WTC11 (cell line): Measurements from ENCODE around the gene BRD1. TPM values are rescaled to one million over a fixed set of nuclear protein-coding genes. Genes with fewer than 3 reads are reported as not detected.
A peak's percentile ranks its signal among the peaks of the same experiment; 100 is the strongest.

Experiments used
- ATAC-seq: fragments of 200-7000 bp; cut with Tn5 transposase; 2 replicates; pipeline ENCODE4 v1.10.0; 2021; ENCODE audit warnings: mild to moderate bottlenecking, moderate library complexity
- CTCF ChIA-PET: fragments of 300-600 bp; sonication (Branson Sonifier 250); formaldehyde crosslinking; loops from one replicate; lab custom pipeline; 2021; ENCODE audit warnings: antibody characterized with exemption; lab: Charles Lee
- POLR2A ChIA-PET: fragments of 350-600 bp; sonication (Branson Sonifier 250); formaldehyde crosslinking; loops from one replicate; lab custom pipeline; 2021; ENCODE audit warnings: antibody characterized with exemption; lab: Charles Lee
- DNase-seq: peaks from one replicate; pipeline ENCODE4 v3.0.0; 2021; ENCODE audit warnings: low spot score
- H3K27ac Mint-ChIP-seq: 2 replicates; pipeline ENCODE4 v1.8.0; 2021; ENCODE audit warnings: mixed read lengths
- H3K27me3 Mint-ChIP-seq: 2 replicates; pipeline ENCODE4 v1.8.0; 2021; ENCODE audit warnings: low read depth, mild to moderate bottlenecking, moderate library complexity, mixed read lengths
- H3K36me3 Mint-ChIP-seq: 2 replicates; pipeline ENCODE4 v1.8.0; 2021; ENCODE audit warnings: mixed read lengths
- H3K4me1 Mint-ChIP-seq: 2 replicates; pipeline ENCODE4 v1.8.0; 2022; ENCODE audit warnings: mixed read lengths
- H3K4me3 Mint-ChIP-seq: 2 replicates; pipeline ENCODE4 v1.8.0; 2021; ENCODE audit warnings: mild to moderate bottlenecking, moderate library complexity, mixed read lengths
- H3K9me3 Mint-ChIP-seq: 2 replicates; pipeline ENCODE4 v1.8.0; 2021; ENCODE audit warnings: mixed read lengths
- EMX1 ChIP-seq: fragments of 250-450 bp; sonication (Bioruptor Pico); IDR thresholded peaks from 2 replicates; pipeline ENCODE4 v1.8.0; 2021; ENCODE audit warnings: mild to moderate bottlenecking
- ESRRA ChIP-seq: sonication (generic); formaldehyde crosslinking; IDR thresholded peaks from 2 replicates; pipeline ENCODE4 v1.8.1; 2022; ENCODE audit warnings: mild to moderate bottlenecking, missing genetic modification reagents, borderline replicate concordance
- FOXK1 ChIP-seq: sonication (generic); formaldehyde crosslinking; IDR thresholded peaks from 2 replicates; pipeline ENCODE4 v1.8.0; 2022; ENCODE audit warnings: mild to moderate bottlenecking, moderate library complexity, missing genetic modification reagents
- FOXP1 ChIP-seq: sonication (generic); formaldehyde crosslinking; IDR thresholded peaks from 2 replicates; pipeline ENCODE4 v1.8.0; 2022; ENCODE audit warnings: missing genetic modification reagents, mild to moderate bottlenecking, moderate library complexity, borderline replicate concordance
- GABPB1 ChIP-seq: sonication (generic); formaldehyde crosslinking; IDR thresholded peaks from 2 replicates; pipeline ENCODE4 v1.8.1; 2023; ENCODE audit warnings: mild to moderate bottlenecking, missing genetic modification reagents
- GTF2I ChIP-seq: fragments of 250-450 bp; sonication (Bioruptor Pico); conservative IDR thresholded peaks from 2 replicates; pipeline ENCODE4 v1.4.0; 2021; ENCODE audit warnings: mild to moderate bottlenecking
- NFE2L1 ChIP-seq: sonication (generic); formaldehyde crosslinking; IDR thresholded peaks from 2 replicates; pipeline ENCODE4 v1.8.1; 2023; ENCODE audit warnings: missing genetic modification reagents
- SMAD3 ChIP-seq: sonication (generic); formaldehyde crosslinking; IDR thresholded peaks from 2 replicates; pipeline ENCODE4 v1.8.0; 2022; ENCODE audit warnings: missing genetic modification reagents, mild to moderate bottlenecking, borderline replicate concordance
- SMAD4 ChIP-seq: sonication (generic); formaldehyde crosslinking; IDR thresholded peaks from 2 replicates; pipeline ENCODE4 v1.8.0; 2022; ENCODE audit warnings: mild to moderate bottlenecking, missing genetic modification reagents
- TEAD1 ChIP-seq: sonication (generic); formaldehyde crosslinking; IDR thresholded peaks from 2 replicates; pipeline ENCODE4 v1.8.0; 2022; ENCODE audit warnings: mild to moderate bottlenecking, missing genetic modification reagents
- ZNF121 ChIP-seq: sonication (generic); formaldehyde crosslinking; IDR thresholded peaks from 2 replicates; pipeline ENCODE4 v1.8.0; 2023; ENCODE audit warnings: missing genetic modification reagents
- ZNF232 ChIP-seq: sonication (generic); formaldehyde crosslinking; IDR thresholded peaks from 2 replicates; pipeline ENCODE4 v1.8.0; 2022; ENCODE audit warnings: mild to moderate bottlenecking, missing genetic modification reagents
- ZNF396 ChIP-seq: fragments of 250-450 bp; sonication (Bioruptor Pico); IDR thresholded peaks from 2 replicates; pipeline ENCODE4 v1.8.0; 2021; ENCODE audit warnings: mild to moderate bottlenecking, moderate library complexity, borderline replicate concordance
- total RNA-seq: library from RNA; stranded (reverse); gene quantifications from 3 replicates; pipeline ENCODE4 v1.2.3, GENCODE V29; 2021
- TF ChIP-seq, protein P1 (sequence below): fragments of 200-600 bp; IDR thresholded peaks from 2 replicates; pipeline ENCODE4 v1.8.0; 2022; ENCODE audit warnings: antibody characterized with exemption
- TF ChIP-seq, protein P2 (sequence below): sonication (generic); formaldehyde crosslinking; IDR thresholded peaks from 2 replicates; pipeline ENCODE4 v1.8.1; 2023; ENCODE audit warnings: mild to moderate bottlenecking, missing genetic modification reagents, moderate library complexity
- TF ChIP-seq, protein P3 (sequence below): sonication (generic); formaldehyde crosslinking; IDR thresholded peaks from 2 replicates; pipeline ENCODE4 v1.8.0; 2022; ENCODE audit warnings: mild to moderate bottlenecking, missing genetic modification reagents
- TF ChIP-seq, protein P4 (sequence below): fragments of 250-450 bp; sonication (Bioruptor Pico); IDR thresholded peaks from 2 replicates; pipeline ENCODE4 v1.9.0; 2021; ENCODE audit warnings: mild to moderate bottlenecking, borderline replicate concordance
- TF ChIP-seq, protein P5 (sequence below): sonication (generic); formaldehyde crosslinking; IDR thresholded peaks from 2 replicates; pipeline ENCODE4 v1.8.0; 2022; ENCODE audit warnings: mild to moderate bottlenecking, missing genetic modification reagents
- TF ChIP-seq, protein P6 (sequence below): sonication (generic); formaldehyde crosslinking; IDR thresholded peaks from 2 replicates; pipeline ENCODE4 v1.8.1; 2023; ENCODE audit warnings: mild to moderate bottlenecking, missing genetic modification reagents
- TF ChIP-seq, protein P7 (sequence below): sonication (generic); formaldehyde crosslinking; IDR thresholded peaks from 2 replicates; pipeline ENCODE4 v1.8.0; 2023; ENCODE audit warnings: missing genetic modification reagents
- TF ChIP-seq, protein P8 (sequence below): fragments of 250-450 bp; sonication (Bioruptor Pico); IDR thresholded peaks from 2 replicates; pipeline ENCODE4 v2.1.2; 2022; ENCODE audit warnings: mild to moderate bottlenecking, moderate library complexity
- TF ChIP-seq, protein P9 (sequence below): sonication (generic); formaldehyde crosslinking; IDR thresholded peaks from 2 replicates; pipeline ENCODE4 v1.8.0; 2022; ENCODE audit warnings: mild to moderate bottlenecking, missing genetic modification reagents

BRD1 gene
- total RNA-seq, 1 experiment from 2014 or later: 36.6 TPM

DNA sequence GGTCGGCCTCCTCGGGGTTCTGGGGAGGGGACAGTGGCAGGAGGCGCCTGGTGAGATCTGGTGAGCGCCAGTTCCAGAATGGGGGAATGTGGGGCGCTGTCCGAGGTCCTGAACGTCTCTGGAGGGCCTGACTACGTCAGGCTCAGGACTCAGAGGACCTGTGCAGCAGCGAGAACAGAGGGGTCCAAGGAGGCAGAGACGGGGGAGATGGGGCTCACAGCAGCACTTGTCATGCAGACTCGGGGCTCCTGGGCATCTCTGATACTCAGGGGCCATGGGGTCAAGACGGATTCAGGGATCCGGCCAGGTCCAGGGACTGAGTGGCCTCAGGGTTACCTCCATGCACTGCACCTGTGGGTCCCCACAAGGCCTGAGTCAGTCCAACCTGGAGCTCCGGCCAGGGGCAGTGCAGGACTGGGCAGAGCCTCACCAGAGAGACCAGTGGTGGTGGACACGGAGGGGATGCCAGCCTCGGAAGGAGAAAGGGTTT is 92.2 kb downstream of the BRD1 start:
- Mint-ChIP-seq H3K27ac (no peak overlapping the region), H3K36me3 (peaks cover 11% of the 10 kb centered on the region), H3K9me3 (peaks cover 43% of the 10 kb centered on the region), H3K27me3 (peaks cover 19% of the 10 kb centered on the region), H3K4me3 (no peak overlapping the region), H3K4me1 (peaks cover 5% of the 10 kb centered on the region)
- ATAC-seq: peak; percentile 84
- POLR2A ChIA-PET: no interaction called here
- DNase-seq: peak; percentile 81
- CTCF ChIA-PET: interaction anchor here (0.9 kb wide), 1 partner anchor 11 kb away, joined by 3 read pairs; no protein-coding TSS in a partner anchor
- TF ChIP-seq NFE2L1 (CRISPR knock-in tag): peak; percentile 40; the same call in 1 of the 2 replicates
- TF ChIP-seq SMAD3: peak; percentile 53; the same call in 1 of the 2 replicates
- peak; percentile 77; the same call in 1 of the 2 replicates for TF ChIP-seq ZNF232 (CRISPR knock-in tag)
- TF ChIP-seq, protein P1, sequence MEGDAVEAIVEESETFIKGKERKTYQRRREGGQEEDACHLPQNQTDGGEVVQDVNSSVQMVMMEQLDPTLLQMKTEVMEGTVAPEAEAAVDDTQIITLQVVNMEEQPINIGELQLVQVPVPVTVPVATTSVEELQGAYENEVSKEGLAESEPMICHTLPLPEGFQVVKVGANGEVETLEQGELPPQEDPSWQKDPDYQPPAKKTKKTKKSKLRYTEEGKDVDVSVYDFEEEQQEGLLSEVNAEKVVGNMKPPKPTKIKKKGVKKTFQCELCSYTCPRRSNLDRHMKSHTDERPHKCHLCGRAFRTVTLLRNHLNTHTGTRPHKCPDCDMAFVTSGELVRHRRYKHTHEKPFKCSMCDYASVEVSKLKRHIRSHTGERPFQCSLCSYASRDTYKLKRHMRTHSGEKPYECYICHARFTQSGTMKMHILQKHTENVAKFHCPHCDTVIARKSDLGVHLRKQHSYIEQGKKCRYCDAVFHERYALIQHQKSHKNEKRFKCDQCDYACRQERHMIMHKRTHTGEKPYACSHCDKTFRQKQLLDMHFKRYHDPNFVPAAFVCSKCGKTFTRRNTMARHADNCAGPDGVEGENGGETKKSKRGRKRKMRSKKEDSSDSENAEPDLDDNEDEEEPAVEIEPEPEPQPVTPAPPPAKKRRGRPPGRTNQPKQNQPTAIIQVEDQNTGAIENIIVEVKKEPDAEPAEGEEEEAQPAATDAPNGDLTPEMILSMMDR: no peak
- TF ChIP-seq, protein P2, sequence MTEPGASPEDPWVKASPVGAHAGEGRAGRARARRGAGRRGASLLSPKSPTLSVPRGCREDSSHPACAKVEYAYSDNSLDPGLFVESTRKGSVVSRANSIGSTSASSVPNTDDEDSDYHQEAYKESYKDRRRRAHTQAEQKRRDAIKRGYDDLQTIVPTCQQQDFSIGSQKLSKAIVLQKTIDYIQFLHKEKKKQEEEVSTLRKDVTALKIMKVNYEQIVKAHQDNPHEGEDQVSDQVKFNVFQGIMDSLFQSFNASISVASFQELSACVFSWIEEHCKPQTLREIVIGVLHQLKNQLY (CRISPR knock-in tag): no peak
- TF ChIP-seq EMX1 (CRISPR knock-in tag): no peak
- no peak for TF ChIP-seq ZNF121 (CRISPR knock-in tag)
- TF ChIP-seq, protein P3, sequence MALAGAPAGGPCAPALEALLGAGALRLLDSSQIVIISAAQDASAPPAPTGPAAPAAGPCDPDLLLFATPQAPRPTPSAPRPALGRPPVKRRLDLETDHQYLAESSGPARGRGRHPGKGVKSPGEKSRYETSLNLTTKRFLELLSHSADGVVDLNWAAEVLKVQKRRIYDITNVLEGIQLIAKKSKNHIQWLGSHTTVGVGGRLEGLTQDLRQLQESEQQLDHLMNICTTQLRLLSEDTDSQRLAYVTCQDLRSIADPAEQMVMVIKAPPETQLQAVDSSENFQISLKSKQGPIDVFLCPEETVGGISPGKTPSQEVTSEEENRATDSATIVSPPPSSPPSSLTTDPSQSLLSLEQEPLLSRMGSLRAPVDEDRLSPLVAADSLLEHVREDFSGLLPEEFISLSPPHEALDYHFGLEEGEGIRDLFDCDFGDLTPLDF (CRISPR knock-in tag): 0 out of 2 replicates have a peak, but pooled peaks have one; percentile 38
- 0 out of 2 replicates have a peak, but pooled peaks have one; percentile 73 for TF ChIP-seq FOXK1
- TF ChIP-seq, protein P4, sequence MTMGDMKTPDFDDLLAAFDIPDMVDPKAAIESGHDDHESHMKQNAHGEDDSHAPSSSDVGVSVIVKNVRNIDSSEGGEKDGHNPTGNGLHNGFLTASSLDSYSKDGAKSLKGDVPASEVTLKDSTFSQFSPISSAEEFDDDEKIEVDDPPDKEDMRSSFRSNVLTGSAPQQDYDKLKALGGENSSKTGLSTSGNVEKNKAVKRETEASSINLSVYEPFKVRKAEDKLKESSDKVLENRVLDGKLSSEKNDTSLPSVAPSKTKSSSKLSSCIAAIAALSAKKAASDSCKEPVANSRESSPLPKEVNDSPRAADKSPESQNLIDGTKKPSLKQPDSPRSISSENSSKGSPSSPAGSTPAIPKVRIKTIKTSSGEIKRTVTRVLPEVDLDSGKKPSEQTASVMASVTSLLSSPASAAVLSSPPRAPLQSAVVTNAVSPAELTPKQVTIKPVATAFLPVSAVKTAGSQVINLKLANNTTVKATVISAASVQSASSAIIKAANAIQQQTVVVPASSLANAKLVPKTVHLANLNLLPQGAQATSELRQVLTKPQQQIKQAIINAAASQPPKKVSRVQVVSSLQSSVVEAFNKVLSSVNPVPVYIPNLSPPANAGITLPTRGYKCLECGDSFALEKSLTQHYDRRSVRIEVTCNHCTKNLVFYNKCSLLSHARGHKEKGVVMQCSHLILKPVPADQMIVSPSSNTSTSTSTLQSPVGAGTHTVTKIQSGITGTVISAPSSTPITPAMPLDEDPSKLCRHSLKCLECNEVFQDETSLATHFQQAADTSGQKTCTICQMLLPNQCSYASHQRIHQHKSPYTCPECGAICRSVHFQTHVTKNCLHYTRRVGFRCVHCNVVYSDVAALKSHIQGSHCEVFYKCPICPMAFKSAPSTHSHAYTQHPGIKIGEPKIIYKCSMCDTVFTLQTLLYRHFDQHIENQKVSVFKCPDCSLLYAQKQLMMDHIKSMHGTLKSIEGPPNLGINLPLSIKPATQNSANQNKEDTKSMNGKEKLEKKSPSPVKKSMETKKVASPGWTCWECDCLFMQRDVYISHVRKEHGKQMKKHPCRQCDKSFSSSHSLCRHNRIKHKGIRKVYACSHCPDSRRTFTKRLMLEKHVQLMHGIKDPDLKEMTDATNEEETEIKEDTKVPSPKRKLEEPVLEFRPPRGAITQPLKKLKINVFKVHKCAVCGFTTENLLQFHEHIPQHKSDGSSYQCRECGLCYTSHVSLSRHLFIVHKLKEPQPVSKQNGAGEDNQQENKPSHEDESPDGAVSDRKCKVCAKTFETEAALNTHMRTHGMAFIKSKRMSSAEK: no peak
- TF ChIP-seq GABPB1 (CRISPR knock-in tag): no peak
- no peak; the same call in 1 of the 2 replicates for TF ChIP-seq ESRRA (CRISPR knock-in tag)
- TF ChIP-seq ZNF396 (CRISPR knock-in tag): no peak
- TF ChIP-seq, protein P5, sequence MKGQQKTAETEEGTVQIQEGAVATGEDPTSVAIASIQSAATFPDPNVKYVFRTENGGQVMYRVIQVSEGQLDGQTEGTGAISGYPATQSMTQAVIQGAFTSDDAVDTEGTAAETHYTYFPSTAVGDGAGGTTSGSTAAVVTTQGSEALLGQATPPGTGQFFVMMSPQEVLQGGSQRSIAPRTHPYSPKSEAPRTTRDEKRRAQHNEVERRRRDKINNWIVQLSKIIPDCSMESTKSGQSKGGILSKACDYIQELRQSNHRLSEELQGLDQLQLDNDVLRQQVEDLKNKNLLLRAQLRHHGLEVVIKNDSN (CRISPR knock-in tag): peak; percentile 60; the same call in 1 of the 2 replicates
- TF ChIP-seq, protein P6, sequence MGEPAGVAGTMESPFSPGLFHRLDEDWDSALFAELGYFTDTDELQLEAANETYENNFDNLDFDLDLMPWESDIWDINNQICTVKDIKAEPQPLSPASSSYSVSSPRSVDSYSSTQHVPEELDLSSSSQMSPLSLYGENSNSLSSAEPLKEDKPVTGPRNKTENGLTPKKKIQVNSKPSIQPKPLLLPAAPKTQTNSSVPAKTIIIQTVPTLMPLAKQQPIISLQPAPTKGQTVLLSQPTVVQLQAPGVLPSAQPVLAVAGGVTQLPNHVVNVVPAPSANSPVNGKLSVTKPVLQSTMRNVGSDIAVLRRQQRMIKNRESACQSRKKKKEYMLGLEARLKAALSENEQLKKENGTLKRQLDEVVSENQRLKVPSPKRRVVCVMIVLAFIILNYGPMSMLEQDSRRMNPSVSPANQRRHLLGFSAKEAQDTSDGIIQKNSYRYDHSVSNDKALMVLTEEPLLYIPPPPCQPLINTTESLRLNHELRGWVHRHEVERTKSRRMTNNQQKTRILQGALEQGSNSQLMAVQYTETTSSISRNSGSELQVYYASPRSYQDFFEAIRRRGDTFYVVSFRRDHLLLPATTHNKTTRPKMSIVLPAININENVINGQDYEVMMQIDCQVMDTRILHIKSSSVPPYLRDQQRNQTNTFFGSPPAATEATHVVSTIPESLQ: no peak
- TF ChIP-seq, protein P7, sequence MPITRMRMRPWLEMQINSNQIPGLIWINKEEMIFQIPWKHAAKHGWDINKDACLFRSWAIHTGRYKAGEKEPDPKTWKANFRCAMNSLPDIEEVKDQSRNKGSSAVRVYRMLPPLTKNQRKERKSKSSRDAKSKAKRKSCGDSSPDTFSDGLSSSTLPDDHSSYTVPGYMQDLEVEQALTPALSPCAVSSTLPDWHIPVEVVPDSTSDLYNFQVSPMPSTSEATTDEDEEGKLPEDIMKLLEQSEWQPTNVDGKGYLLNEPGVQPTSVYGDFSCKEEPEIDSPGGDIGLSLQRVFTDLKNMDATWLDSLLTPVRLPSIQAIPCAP (CRISPR knock-in tag): peak; percentile 49; the same call in 1 of the 2 replicates
- peak; percentile 81 for TF ChIP-seq FOXP1
- TF ChIP-seq, protein P8, sequence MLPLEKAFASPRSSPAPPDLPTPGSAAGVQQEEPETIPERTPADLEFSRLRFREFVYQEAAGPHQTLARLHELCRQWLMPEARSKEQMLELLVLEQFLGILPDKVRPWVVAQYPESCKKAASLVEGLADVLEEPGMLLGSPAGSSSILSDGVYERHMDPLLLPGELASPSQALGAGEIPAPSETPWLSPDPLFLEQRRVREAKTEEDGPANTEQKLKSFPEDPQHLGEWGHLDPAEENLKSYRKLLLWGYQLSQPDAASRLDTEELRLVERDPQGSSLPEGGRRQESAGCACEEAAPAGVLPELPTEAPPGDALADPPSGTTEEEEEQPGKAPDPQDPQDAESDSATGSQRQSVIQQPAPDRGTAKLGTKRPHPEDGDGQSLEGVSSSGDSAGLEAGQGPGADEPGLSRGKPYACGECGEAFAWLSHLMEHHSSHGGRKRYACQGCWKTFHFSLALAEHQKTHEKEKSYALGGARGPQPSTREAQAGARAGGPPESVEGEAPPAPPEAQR (CRISPR knock-in tag): no peak
- TF ChIP-seq, protein P9, sequence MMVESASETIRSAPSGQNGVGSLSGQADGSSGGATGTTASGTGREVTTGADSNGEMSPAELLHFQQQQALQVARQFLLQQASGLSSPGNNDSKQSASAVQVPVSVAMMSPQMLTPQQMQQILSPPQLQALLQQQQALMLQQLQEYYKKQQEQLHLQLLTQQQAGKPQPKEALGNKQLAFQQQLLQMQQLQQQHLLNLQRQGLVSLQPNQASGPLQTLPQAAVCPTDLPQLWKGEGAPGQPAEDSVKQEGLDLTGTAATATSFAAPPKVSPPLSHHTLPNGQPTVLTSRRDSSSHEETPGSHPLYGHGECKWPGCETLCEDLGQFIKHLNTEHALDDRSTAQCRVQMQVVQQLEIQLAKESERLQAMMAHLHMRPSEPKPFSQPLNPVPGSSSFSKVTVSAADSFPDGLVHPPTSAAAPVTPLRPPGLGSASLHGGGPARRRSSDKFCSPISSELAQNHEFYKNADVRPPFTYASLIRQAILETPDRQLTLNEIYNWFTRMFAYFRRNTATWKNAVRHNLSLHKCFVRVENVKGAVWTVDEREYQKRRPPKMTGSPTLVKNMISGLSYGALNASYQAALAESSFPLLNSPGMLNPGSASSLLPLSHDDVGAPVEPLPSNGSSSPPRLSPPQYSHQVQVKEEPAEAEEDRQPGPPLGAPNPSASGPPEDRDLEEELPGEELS (CRISPR knock-in tag): peak; percentile 76
- TF ChIP-seq TEAD1 (CRISPR knock-in tag): peak; percentile 84
- 0 out of 2 replicates have a peak, but pooled peaks have one; percentile 79 for TF ChIP-seq SMAD4 (CRISPR knock-in tag)
- no peak for TF ChIP-seq GTF2I
